ENCODE measurements around the gene IFNA10.
"Not testable (repeated sequence)": the region's sequence is repeated elsewhere in the genome, so short reads cannot be mapped to it uniquely, and the experiment has no call there.

Gene IFNA10

GRCh38 chr9:21171351-21171750 is 35.6 kb downstream of the IFNA10 start:
- no peaks in the 10 kb centered on the region for H3K36me3 Mint-ChIP-seq (ENCODE audit: insufficient read depth)

GRCh38 chr9:21166560-21166959 is 40.4 kb downstream of the IFNA10 start, which contains the start of gene IFNA21:
IFNA21 (minus strand) TSS chr9:21166660; CDS start chr9:21166612, 48 bp downstream.
- DNase-seq (ENCODE audit: low spot score in 2 of 2); H3K9me3 Mint-ChIP-seq; H3K36me3 Mint-ChIP-seq (ENCODE audit: insufficient read depth); H3K27me3 Mint-ChIP-seq; H3K27ac Mint-ChIP-seq (ENCODE audit: low read depth); ATAC-seq (replicated peaks; ENCODE audit: extremely low read depth, poor library complexity, severe bottlenecking); H3K4me3 Mint-ChIP-seq: not testable (repeated sequence)
- peaks cover 22% of the 10 kb centered on the region for H3K4me1 Mint-ChIP-seq

More at GRCh38 chr9:21171351-21171750, 35.6 kb downstream of the IFNA10 start:
- DNase-seq (ENCODE audit: low spot score in 2 of 2): no peak
- Mint-ChIP-seq H3K27me3 (peaks cover 9% of the 10 kb centered on the region), H3K27ac (ENCODE audit: low read depth) (no peak overlapping the region), H3K9me3 (no peaks in the 10 kb centered on the region), H3K4me3 (no peak overlapping the region), H3K4me1 (no peaks in the 10 kb centered on the region)
- ATAC-seq (replicated peaks; ENCODE audit: extremely low read depth, poor library complexity, severe bottlenecking): no peak

GRCh38 chr9:21165516-21165915 is 41.4 kb downstream of the IFNA10 start:
- Mint-ChIP-seq H3K27ac (ENCODE audit: low read depth) (no peak overlapping the region), H3K4me3 (no peak overlapping the region), H3K27me3 (peaks cover 9% of the 10 kb centered on the region), H3K36me3 (ENCODE audit: insufficient read depth) (no peaks in the 10 kb centered on the region), H3K9me3 (no peaks in the 10 kb centered on the region), H3K4me1 (peaks cover 32% of the 10 kb centered on the region)
- DNase-seq (ENCODE audit: low spot score in 2 of 2) (no peak), ATAC-seq (replicated peaks; ENCODE audit: extremely low read depth, poor library complexity, severe bottlenecking) (no peak)

GRCh38 chr9:21160178-21160577 is 46.8 kb downstream of the IFNA10 start:
- H3K4me1 Mint-ChIP-seq: peaks cover 46% of the 10 kb centered on the region
- H3K36me3 Mint-ChIP-seq (ENCODE audit: insufficient read depth): no peaks in the 10 kb centered on the region
- H3K9me3 Mint-ChIP-seq: peaks cover 5% of the 10 kb centered on the region
- H3K4me3 Mint-ChIP-seq: peak overlapping the region; percentile 55
- peak overlapping the region; percentile 26 for H3K27ac Mint-ChIP-seq (ENCODE audit: low read depth)
- H3K27me3 Mint-ChIP-seq: no peaks in the 10 kb centered on the region
- ATAC-seq (replicated peaks; ENCODE audit: extremely low read depth, poor library complexity, severe bottlenecking) (peak; percentile 89), DNase-seq (ENCODE audit: low spot score in 2 of 2) (no peak)

Data from central memory CD8-positive, alpha-beta T cell (primary cell).